OCI-M1 (cell line): Measurements from ENCODE around the gene RNF11.
"Not testable (repeated sequence)": the region's sequence is repeated elsewhere in the genome, so short reads cannot be mapped to it uniquely, and the experiment has no call there.

ENCODE experiments used
- DNase-seq: peaks from one replicate; lab custom pipeline; 2025; lab: John Stamatoyannopoulos, UW

The RNF11 gene

GRCh38 chr1:51235673-51236530 lies at the start of gene RNF11:
RNF11 (plus strand) TSS chr1:51236273; CDS start chr1:51236757, 484 bp downstream.
- peak; percentile 93 for DNase-seq

- no peak for DNase-seq
These were observed 47.8 kb upstream of the RNF11 start for GRCh38 chr1:51188230-51188629.

GRCh38 chr1:51189421-51190073 lies 46.5 kb upstream of the RNF11 start:
- DNase-seq = peak; percentile 74

- DNase-seq = peak; percentile 12
These were observed 45.1 kb upstream of the RNF11 start for GRCh38 chr1:51190961-51191360.

GRCh38 chr1:51192213-51192843 lies 43.7 kb upstream of the RNF11 start:
- peak; percentile 85 for DNase-seq

GRCh38 chr1:51193564-51193963 lies 42.5 kb upstream of the RNF11 start:
- no peak for DNase-seq

- DNase-seq = no peak
These were observed 32.8 kb upstream of the RNF11 start for GRCh38 chr1:51203121-51203873.

GRCh38 chr1:51203874-51204245 lies 32.2 kb upstream of the RNF11 start:
- no peak for DNase-seq

- DNase-seq = no peak
These were observed 26.0 kb upstream of the RNF11 start for GRCh38 chr1:51210055-51210454.

GRCh38 chr1:51210676-51211075 lies 25.4 kb upstream of the RNF11 start:
- no peak for DNase-seq

GRCh38 chr1:51214615-51215131 lies 21.4 kb upstream of the RNF11 start:
- DNase-seq = peak; percentile 22

GRCh38 chr1:51215169-51215568 lies 20.9 kb upstream of the RNF11 start:
- no peak for DNase-seq

GRCh38 chr1:51216631-51217030 lies 19.4 kb upstream of the RNF11 start:
- DNase-seq = no peak

- DNase-seq = no peak
These were observed 19.0 kb upstream of the RNF11 start for GRCh38 chr1:51217101-51217500.

- DNase-seq = no peak
These were observed 17.5 kb upstream of the RNF11 start for GRCh38 chr1:51218570-51218969.

GRCh38 chr1:51219022-51219421 lies 17.1 kb upstream of the RNF11 start:
- DNase-seq = no peak

GRCh38 chr1:51221529-51221928 lies 14.5 kb upstream of the RNF11 start:
- not testable (repeated sequence) for DNase-seq

- DNase-seq = peak; percentile 77
These were observed 13.8 kb upstream of the RNF11 start for GRCh38 chr1:51222136-51222787.

- no peak for DNase-seq
These were observed 13.3 kb upstream of the RNF11 start for GRCh38 chr1:51222809-51223208.

- no peak for DNase-seq
These were observed 11.8 kb upstream of the RNF11 start for GRCh38 chr1:51224255-51224654.

GRCh38 chr1:51227231-51227960 lies 8.7 kb upstream of the RNF11 start:
- DNase-seq = not testable (repeated sequence)
